GM18861 (cell line): ENCODE results near the gene PDGFD.

Source experiments
- ATAC-seq: cut with Tn5 transposase; IDR thresholded peaks from one replicate; pipeline ENCODE4 v1.9.1; 2021; ENCODE audit not compliant: unreplicated experiment

The PDGFD gene

DNA sequence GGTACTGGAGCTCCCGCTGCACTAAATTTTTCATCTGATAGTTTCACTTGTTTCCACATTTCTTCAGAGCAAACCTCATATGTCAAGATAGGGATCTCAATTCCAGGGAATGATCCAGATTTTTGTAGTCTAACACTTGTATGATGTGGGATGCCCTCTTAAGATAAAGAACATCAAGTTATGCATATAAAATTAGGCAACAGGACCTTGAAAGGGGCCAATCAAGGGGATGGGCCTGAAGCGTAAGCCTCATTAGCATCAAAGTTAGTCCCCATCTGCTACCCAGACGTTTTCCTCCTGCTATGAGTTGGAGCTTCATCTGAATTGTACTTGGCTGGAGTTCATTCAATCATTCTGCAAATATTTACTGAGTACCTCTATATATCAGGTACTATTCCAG lies 17.5 kb downstream of the PDGFD start:
- ATAC-seq = no peak

DNA sequence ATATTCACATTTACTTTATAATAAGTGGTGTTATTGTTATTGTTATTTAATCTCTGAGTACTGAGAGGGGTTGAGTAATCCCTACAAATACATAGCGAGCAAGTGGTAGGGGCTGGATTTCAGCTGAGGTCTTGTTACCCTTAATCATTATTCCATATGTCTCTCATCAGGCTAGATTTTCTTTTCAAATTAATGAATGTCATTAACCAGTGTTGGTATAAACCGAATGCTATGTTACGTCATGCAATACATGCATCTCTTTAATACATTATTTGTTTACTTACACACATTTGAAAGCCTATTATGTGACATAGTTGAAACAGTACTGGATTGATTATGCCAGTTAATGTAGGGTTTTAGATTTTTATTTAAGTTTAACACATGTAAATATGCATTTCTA lies 18.9 kb downstream of the PDGFD start:
- ATAC-seq = no peak

DNA sequence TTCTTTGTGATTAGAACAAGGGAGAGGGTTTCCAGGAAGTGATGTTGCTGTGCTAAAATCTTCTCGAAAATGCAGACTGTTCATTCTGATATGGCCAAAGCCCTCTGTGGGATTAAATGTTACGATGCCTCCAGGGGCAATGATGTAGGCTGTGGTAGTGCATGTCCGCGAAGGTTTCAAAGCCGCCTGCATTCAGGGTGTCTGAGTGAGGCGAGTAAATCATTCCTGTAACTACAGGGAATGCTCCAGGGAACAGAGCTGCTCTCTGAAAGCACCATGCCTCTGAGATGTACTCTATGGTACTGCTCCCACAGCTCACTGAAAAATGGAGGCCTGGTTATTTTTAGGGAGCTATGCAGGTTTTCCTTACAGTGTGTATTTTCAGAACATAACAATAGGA lies 21.2 kb downstream of the PDGFD start:
- ATAC-seq = no peak

DNA sequence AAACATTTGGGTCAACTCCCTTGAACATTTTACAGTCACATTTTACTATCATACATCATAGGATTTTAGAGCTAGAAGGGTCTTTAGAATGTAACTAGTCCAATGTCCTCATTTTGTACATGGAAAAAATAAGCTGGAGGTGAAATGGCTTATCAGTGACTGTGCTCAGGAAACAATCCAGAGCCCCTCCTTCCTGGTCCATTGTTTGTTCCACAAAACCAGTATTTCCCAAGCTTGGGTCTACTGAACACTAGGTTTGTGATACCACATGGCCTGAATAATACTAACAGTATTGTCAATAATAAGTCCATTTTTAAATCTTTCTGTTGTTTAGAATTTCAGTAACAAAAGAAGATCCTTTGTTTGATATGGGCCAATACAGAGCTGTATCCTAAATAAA lies 27.1 kb downstream of the PDGFD start:
- ATAC-seq = no peak

DNA sequence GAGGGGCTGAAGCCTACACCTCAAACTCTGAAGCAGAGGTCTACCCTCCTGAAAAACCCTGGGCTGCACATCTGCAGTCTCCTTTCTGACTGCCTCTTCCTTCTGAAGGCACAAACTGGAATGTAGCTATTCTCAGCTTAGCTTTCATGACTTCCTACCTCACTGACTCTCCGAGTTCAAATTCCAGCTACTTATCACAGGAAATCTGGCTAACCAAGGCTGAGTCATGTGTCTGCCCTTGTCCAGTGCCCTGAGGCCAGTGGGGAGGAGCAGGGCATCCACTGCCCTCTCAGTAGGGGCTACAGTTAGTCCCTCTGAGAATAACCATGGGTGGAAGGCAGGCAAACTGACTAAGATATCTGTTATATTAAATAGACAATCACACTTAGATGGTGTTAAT lies 29.2 kb downstream of the PDGFD start:
- no peak for ATAC-seq

DNA sequence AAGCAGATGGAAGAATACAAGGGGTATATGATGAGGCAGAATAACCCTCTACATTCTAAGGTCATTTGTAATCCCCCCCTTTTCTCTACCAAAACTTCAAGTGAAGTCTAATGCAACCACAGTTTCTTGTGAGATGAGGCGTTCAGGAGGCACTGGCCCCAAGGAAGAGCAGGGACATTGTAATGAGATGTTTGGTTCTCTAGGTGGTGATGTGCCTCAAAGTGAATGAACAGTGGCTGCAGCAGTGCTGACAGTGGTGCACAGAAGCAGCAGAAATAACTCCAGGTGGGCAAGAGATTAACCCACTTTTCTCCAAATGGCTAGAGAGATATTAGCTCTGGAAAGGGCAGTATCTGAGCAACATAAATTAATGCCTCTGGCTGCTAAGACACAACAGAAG lies 33.8 kb downstream of the PDGFD start:
- ATAC-seq = no peak

DNA sequence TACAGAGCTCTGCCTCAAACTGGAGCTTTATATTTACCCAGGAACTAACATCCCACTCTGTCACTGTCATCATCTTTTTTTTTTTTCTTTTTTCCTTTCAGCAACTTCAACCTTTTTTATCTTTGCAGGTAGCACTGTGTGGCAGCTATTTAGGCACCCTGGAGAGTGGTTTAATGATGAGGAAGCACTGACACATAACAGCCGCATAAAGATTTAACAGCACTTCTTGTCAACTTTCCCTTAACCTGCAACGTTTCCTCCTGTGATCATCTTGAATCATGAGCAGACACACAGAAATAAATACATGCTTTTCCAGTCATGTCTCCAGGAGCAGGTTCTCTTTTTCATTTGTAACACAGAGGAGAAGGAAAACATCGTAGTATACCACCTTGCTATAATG lies 34.8 kb downstream of the PDGFD start:
- no peak for ATAC-seq

DNA sequence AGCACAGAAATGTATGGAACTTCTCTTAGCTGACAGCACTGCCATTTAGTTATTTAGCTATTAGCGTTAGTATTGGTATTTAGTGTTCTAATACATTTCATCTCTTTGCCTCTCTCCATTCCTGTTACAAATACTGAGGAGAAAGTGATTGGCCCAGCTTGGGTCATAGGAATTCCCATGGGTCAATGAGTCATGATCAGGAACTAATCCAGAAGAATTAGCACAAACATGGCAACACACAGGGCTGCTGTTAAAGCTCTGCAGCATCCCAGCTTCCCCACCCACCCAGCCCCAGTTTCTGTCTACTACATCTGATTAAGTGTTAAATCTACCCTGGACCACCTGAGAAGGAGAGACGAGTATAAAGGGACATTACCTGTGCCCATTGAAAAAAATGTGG lies 36.1 kb downstream of the PDGFD start:
- no peak for ATAC-seq

DNA sequence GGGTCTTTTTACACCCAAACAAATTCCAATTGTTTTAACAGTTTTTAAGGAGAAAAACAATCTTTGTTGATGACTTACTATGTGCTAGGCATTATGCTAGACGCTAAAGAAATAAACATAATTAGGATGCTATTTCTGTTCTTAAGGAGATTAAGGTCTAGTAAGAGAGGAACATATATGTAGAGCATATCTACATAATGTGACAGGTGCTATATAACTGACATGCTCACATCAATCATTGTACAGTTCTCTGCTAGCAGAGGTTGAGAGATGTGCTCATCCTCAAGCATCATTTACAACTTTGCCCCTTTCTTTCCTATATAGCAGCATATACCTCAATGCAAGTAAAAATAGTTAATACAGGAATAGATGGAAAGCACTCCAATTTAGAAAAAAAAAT lies 37.5 kb downstream of the PDGFD start:
- ATAC-seq = no peak

DNA sequence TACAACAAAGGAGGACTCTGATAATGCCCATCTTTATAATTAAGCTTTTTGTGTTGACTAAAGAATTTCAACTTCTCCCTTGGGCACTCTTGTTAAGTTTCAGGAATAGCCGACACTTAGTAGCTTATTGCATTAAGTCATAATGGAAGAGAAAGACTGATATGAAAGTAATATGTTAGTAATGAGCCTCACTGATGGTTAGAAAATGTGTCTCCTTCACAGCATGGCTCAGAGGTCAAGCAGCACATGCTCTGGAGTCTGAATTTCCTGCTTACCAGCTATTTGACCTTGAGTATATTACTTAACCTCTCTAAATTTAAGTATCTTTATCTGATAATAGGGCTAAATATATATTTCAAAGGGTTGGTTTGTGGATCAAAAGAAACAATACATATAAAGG lies 39.0 kb downstream of the PDGFD start:
- peak; percentile 95 for ATAC-seq

DNA sequence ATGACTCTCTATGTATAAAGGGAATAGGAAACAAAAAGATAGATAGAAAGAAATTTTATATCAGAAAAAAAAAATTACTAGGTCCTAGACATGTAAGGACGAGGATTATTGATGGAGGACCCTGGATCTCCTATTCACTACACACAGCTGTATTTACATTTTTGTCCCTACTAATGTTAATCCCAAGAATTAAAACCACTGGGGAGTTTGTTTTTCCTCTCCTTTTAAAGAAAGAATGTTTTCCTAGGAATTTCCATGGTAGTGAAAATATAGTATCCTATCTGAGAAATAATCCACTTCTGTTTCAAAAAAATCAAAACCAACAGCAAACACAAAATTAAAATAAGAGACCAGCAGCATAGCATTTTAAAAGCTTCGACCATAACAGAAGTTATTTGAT lies 41.1 kb downstream of the PDGFD start:
- ATAC-seq = no peak

DNA sequence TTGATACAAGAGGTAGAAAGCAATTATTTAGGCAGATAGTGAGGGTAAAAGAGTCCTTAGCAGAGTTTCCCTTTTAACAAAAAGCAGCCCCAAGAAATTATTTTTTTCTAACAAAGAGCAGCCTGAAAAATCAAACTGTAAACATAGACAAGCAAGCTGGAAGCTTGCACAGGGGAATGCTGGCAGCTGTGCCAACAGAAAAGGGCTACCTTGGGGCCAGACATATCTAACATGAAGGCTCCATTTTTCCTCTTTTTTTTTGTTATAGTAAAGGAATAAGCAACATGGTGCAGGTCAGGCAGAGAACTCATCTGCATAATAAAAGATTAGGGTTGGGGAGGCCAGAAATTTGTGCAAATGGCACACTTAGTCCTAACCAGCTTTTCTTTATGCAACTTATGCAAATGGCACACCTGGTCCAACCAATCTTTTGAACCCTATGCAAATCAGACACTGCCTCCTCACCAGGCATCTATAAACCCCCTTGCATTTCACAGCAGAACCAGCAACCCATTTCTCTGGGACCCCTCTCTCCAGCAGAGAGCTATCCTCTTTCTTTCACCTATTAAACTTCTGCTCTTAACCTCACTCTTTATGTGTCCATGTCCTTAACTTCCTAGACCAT lies 41.8 kb downstream of the PDGFD start:
- ATAC-seq = no peak

DNA sequence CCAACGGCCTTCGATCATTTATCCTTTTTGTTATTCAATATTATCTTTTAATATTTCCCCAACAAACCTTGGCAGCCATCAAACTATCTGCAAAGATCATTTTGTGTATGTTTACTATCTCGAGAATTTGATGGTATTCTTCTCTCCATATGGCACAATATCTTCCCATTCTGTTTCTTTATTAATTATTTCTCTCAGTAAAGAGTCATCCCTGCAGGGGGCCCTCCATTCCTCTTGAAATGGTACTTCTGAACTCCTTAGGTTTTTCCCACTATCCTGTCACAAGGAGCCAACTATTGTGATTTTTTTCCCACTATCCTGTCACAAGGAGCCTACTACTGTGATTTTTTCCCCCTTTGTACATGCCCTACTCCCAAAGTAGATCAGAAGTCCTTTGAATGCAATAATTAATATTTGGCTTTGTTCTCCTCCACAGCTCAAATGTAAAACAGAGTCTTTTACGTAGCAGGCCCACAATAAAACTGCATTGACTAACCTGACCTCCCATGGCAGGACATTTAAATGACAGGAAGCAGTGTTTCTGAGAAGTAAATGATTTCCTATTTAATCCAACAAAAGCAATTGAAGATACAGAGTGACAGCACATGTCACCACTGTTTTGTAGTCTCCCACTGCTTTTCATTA lies 43.3 kb downstream of the PDGFD start:
- ATAC-seq = peak; percentile 40

DNA sequence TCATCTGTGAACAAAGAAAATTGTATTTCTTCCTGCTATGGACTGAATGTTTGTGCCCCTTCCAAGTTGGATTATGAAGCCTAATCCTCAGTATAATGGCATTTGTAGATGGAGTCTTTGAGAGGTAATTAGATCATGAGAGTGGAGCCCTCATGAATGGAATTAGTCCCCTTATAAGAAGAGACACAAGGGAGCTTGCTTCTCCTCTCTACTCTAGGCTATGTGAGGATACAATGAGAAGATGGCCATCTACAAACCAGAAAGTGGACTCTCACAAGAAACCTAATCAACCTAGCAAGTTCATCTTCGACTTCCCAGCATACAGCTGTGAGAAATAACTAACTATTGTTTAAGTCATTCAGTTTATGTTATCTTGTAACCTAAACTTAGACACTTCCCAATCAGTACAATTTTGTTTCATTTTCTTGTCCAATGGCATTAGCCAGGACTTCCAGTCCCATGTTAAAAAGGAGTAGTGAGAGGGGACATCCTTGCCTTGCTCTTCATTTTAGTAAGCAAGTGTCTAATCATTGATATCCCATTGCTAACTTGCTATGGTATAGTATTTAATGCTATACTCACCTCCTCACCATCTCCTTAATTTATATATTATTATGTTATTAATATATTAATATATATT lies 45.7 kb downstream of the PDGFD start:
- ATAC-seq = no peak

DNA sequence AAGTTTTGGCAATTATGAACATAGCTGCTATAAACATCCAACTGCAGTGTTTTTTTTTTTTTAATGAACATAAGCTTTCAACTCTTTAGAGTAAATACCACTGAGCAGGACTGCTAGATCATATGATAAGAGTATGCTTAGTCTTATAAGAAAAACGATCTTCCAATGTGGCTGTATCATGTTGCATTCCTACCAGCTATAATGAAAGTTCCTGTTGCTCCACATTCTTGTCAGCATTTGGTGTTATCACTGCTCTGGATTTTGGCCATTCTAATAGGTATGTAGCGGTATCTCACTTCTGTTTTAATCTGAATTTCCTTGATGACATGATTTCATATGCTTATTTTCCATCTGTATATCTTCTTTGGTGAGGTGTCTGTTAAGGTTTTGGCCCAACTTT lies 50.4 kb downstream of the PDGFD start:
- no peak for ATAC-seq

DNA sequence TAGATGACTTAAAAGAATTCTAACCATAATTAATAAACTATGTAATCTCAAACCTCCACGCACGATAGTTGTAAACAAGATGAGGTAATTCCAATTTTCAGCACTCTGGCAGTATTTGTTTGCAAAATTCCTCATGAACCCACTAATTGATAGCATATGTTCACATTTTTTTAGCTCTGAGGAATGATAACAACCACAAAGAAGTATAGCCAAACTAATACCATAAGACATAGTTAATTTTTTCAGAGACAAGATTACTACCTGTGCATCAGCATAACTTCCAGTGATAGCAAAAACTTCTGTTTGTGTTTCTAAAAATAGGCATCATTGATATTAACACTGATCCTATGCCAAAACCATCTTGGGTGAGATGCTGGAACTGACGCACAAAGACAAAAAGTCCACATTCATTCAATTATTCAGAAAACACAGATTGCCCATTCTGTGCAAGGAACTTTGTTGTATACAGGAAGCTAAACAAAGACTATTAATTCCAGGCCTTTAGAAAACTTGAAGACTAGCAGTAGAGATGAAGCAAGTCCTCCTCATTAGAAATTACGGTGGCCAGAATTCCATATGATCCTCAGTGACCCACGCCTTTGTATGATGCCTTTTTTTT lies 57.7 kb downstream of the PDGFD start:
- ATAC-seq = no peak

DNA sequence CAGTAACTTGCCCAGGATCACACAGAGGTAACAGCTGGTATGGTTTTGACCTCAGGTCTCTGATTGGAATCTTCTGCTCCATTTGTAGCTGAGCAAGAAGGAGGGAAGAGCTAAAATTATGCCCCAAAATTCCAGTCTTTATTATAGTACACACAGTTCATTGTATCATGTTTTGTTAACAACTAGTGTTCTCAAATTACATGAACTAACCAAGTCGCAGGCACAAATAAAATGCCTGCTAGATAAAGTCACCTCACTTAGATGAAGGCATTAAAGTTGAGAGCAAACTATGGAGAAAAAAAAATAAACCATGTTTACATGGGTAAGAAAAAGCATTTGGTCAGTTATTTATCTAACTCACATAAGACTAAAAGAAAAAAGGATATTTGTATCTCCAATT lies 58.8 kb downstream of the PDGFD start:
- no peak for ATAC-seq

DNA sequence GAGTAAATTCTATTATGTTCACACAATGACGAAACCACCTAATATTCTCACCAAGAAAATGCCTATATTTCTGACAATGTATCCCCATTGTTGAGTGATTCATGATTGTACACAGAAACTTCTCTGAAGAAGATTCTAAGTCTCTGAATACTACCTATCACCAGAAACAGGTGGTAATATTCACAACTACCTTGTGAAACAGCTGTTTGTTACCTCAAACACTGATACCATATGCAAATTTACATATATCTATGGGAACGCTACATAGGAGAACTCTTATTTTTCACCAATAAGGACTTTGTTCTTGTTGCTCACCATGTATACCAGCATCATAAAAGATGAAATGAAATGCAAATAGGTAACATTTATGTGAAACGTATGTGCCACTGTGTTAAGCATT lies 59.3 kb downstream of the PDGFD start:
- no peak for ATAC-seq

DNA sequence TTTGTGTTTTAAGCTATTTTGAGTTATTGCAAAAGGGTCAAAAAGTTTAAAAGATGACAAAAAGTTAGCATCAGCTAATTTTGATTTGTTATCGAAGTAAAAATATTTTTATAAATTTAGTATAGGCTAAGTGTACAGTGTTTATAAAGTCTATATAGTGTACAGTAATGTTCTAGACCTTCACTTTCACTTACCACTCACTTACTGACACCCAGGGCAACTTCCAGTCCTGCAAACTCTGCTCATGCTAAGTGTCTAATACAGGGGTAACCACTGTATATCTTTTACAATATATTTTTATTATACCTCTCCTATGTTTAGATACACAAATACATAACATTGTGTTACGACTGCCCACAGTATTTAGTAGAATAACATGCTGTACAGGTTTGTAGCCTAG lies 59.7 kb downstream of the PDGFD start:
- ATAC-seq = no peak

DNA sequence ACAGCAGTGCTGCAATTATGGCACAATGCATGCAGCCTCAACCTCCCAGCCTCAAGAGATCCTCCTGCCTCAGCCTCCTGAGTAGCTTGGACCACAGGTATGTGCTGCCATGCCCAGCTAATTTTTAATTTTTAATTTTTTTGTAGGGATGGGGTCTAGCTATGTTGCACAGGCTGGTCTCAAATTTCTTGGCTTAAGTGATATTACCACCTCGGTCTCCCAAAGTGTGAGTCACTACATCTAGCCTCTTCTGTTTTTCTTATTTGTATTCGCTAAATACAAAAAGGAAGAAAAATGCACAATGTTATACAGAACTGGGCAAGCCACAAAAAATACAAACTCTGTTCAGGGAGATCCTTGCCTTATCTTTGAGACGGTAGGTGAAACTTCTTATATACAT lies 65.4 kb downstream of the PDGFD start:
- no peak for ATAC-seq

DNA sequence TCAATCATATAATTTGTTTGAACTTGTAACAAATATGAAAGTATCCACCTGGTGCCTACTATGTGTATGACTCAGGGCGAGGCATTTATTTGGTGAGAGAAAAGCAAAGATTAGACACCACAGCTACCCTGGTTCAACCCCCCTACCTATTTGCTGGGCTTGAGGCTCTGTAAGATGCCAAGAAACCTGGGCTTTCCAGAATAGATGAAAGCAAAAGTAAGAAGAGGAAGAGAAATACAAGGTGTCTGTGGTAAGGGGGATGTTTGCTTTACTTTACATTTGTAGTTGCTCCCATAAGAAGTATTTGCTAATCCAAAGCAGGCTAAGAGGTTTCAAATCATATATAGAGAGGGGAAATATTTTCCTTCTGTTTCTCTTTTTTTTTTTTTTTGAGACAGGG lies 65.8 kb downstream of the PDGFD start:
- no peak for ATAC-seq

DNA sequence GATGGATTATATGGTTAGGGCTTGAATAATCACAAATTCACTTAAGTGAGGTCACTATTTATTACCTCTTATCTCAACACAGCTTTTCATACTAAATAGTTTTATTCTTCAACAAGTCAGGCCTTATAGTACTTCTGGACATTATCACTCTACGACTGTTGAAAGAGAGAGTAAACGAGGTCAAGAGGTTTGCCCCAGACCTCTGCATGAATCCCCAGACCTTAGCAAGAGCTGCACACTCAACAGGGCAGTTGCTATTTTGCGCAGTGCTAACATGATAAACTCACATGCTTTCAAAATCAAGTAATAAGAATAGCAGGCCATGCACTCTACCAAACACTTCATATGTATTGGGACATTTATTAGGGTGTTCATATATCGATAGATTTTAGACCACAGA lies 67.0 kb downstream of the PDGFD start:
- no peak for ATAC-seq
